ENCODE data around the gene ANKRD11. TPM values are rescaled to one million over a fixed set of nuclear protein-coding genes. Genes with fewer than 3 reads are reported as not detected.
A peak's percentile ranks its signal among the peaks of the same experiment; 100 is the strongest.

ANKRD11 gene
- polyA plus RNA-seq, 1 donor (not counting 4 experiments of a cell fraction or from before 2014, with no cell fraction given), result 30.1 TPM

DNA sequence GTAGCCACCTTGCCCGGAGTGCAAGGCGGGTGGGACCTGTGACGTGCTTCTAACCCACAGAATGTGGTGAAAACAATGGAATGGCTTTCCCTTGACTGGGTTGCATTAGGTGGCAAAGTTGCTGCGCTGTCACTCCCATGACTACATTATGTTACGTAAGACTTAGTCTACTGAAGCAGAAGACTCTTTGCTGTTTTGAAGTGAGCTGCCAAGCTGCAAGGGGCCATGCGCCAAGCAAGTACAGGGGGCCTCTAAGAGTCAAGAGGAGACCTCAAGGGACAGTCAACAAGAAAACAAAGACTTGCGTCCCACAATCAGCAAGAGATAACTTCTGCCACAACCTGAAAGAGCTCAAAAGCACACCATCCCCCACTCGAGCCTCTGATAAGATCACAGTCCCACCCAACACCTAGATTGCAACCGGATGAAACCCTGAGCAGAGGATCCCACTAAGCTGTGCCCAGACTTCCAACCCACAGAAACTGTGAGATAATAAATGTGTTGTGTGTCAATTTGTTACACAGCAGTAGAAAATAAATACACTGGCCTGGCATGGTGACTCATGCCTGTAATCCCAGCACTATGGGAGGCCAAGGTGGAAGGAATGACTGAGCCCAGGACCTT lies 16.5 kb downstream of the ANKRD11 start:
- H4K20me1 ChIP-seq (ENCODE audit: control insufficient read depth, extremely low read depth, insufficient read depth, low read length), result peaks cover 72% of the 10 kb centered on the region
- H3K27me3 ChIP-seq (ENCODE audit: control insufficient read depth, extremely low read depth, insufficient read depth, low read length), result no peaks in the 10 kb centered on the region
- H3K9me3 ChIP-seq (ENCODE audit: control insufficient read depth, low read depth, low read length), result no peaks in the 10 kb centered on the region
- FAIRE-seq (no peak), DNase-seq (ENCODE audit: low read depth, low spot score) (no peak)
- peaks cover 7% of the 10 kb centered on the region for H3K9me1 ChIP-seq (ENCODE audit: control insufficient read depth, extremely low read depth, insufficient read depth, low read length)
- peaks cover 78% of the 10 kb centered on the region for H3K4me1 ChIP-seq (ENCODE audit: control insufficient read depth, extremely low read depth, insufficient read depth, low read length)
- H3K27ac ChIP-seq (ENCODE audit: control insufficient read depth, insufficient read depth, low read length), result peak overlapping the region; percentile 96
- H3K9ac ChIP-seq (ENCODE audit: control insufficient read depth, extremely low read depth, insufficient read depth, low read length), result no peak overlapping the region
- H2AFZ ChIP-seq (ENCODE audit: control insufficient read depth, low read length), result no peak overlapping the region
- peaks cover 3 to 16% of the 10 kb centered on the region in 2 experiments for H3K36me3 ChIP-seq (ENCODE audit: control insufficient read depth in 2 of 2, extremely low read depth in 1 of 2, insufficient read depth in 2 of 2, low read length in 2 of 2)
- H3K4me2 ChIP-seq (ENCODE audit: control insufficient read depth, extremely low read depth, insufficient read depth, low read depth, low read length), result peak overlapping the region; percentile 44
- H3K79me2 ChIP-seq (ENCODE audit: control insufficient read depth, insufficient read depth, low read length), result peaks cover 91% of the 10 kb centered on the region
- dilution Hi-C loops (cut with MboI; ENCODE audit: extremely low pct_ligation_motif_present, low sequenced_read_pairs), result no loop called here
- H3K4me3 ChIP-seq (ENCODE audit: control insufficient read depth in 2 of 3, extremely low read depth in 1 of 3, insufficient read depth in 2 of 3, low read depth in 1 of 3, low read length in 3 of 3), result no peak overlapping the region
- no peak for TF ChIP-seq EZH2 (IDR thresholded peaks at IDR 0.05; ENCODE audit: low read length)
- TF ChIP-seq, protein P1, sequence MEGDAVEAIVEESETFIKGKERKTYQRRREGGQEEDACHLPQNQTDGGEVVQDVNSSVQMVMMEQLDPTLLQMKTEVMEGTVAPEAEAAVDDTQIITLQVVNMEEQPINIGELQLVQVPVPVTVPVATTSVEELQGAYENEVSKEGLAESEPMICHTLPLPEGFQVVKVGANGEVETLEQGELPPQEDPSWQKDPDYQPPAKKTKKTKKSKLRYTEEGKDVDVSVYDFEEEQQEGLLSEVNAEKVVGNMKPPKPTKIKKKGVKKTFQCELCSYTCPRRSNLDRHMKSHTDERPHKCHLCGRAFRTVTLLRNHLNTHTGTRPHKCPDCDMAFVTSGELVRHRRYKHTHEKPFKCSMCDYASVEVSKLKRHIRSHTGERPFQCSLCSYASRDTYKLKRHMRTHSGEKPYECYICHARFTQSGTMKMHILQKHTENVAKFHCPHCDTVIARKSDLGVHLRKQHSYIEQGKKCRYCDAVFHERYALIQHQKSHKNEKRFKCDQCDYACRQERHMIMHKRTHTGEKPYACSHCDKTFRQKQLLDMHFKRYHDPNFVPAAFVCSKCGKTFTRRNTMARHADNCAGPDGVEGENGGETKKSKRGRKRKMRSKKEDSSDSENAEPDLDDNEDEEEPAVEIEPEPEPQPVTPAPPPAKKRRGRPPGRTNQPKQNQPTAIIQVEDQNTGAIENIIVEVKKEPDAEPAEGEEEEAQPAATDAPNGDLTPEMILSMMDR (optimal IDR thresholded peaks at IDR 0.05 in 1 of 3, IDR thresholded peaks at IDR 0.05 in 1 of 3, conservative IDR thresholded peaks at IDR 0.05 in 1 of 3; ENCODE audit: extremely low read depth in 1 of 3, insufficient read depth in 2 of 3, low read length in 3 of 3), result no peak

DNA sequence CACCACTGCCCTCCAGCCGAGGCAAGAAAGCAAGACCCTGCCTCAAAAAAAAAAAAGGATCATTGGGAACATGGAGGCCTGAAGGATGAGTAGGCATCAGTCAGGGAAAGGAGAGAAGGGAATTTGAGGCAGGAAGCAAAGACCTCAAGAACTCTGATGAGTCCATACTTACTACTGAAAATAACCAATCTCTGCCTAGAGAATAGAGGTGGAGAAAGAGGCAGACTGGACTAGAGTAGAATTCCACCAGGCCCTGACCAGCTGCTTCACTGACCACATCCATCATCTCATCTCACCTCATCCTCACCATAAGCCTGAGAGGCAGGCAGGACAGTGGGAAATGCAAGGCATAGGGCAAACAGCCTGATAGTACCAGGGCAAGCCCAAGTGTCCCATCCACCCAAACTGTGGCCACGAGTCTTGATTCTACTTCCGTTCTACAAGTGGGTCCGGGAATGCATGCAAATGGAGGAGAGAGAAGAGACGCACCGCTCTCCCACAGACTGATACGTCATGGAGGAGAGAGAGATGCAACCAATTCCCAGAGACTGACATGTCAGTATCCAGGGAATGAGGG lies 17.1 kb downstream of the ANKRD11 start:
- peaks cover 91% of the 10 kb centered on the region for H3K79me2 ChIP-seq (ENCODE audit: control insufficient read depth, insufficient read depth, low read length)

More for the DNA sequence above, 17.1 kb downstream of the ANKRD11 start:
- Histone ChIP-seq H3K4me3 (ENCODE audit: control insufficient read depth in 2 of 3, extremely low read depth in 1 of 3, insufficient read depth in 2 of 3, low read depth in 1 of 3, low read length in 3 of 3) (no peak overlapping the region), H4K20me1 (ENCODE audit: control insufficient read depth, extremely low read depth, insufficient read depth, low read length) (peaks cover 70% of the 10 kb centered on the region), H3K36me3 (ENCODE audit: control insufficient read depth in 2 of 2, extremely low read depth in 1 of 2, insufficient read depth in 2 of 2, low read length in 2 of 2) (peaks cover 3 to 19% of the 10 kb centered on the region in 2 experiments), H3K4me2 (ENCODE audit: control insufficient read depth, extremely low read depth, insufficient read depth, low read depth, low read length) (no peak overlapping the region), H2AFZ (ENCODE audit: control insufficient read depth, low read length) (no peak overlapping the region), H3K4me1 (ENCODE audit: control insufficient read depth, extremely low read depth, insufficient read depth, low read length) (peaks cover 71% of the 10 kb centered on the region), H3K27ac (ENCODE audit: control insufficient read depth, insufficient read depth, low read length) (peak overlapping the region; percentile 96), H3K9me1 (ENCODE audit: control insufficient read depth, extremely low read depth, insufficient read depth, low read length) (peaks cover 4% of the 10 kb centered on the region), H3K9me3 (ENCODE audit: control insufficient read depth, low read depth, low read length) (no peaks in the 10 kb centered on the region), H3K9ac (ENCODE audit: control insufficient read depth, extremely low read depth, insufficient read depth, low read length) (no peak overlapping the region), H3K27me3 (ENCODE audit: control insufficient read depth, extremely low read depth, insufficient read depth, low read length) (no peaks in the 10 kb centered on the region)
- dilution Hi-C loops (cut with MboI; ENCODE audit: extremely low pct_ligation_motif_present, low sequenced_read_pairs), result no loop called here
- FAIRE-seq (no peak), DNase-seq (ENCODE audit: low read depth, low spot score) (no peak)
- TF ChIP-seq EZH2 (IDR thresholded peaks at IDR 0.05; ENCODE audit: low read length), result no peak
- TF ChIP-seq, protein P1 (optimal IDR thresholded peaks at IDR 0.05 in 1 of 3, IDR thresholded peaks at IDR 0.05 in 1 of 3, conservative IDR thresholded peaks at IDR 0.05 in 1 of 3; ENCODE audit: extremely low read depth in 1 of 3, insufficient read depth in 2 of 3, low read length in 3 of 3), result no peak
